Parathyroid adenoma (tissue), 2 donors: ENCODE data around the gene STUM.
A peak's percentile ranks its signal among the peaks of the same experiment; 100 is the strongest.

Experiments
- H2AFZ ChIP-seq: fragments of 300-600 bp; sonication (generic); one replicate; pipeline ENCODE4 v1.7.0; 2017; ENCODE audit warnings: antibody characterized with exemption, mild to moderate bottlenecking
- H3K27ac ChIP-seq: fragments of 300-600 bp; sonication (generic); one replicate; pipeline ENCODE4 v1.7.0; 2017
- H3K27me3 ChIP-seq: fragments of 300-600 bp; sonication (generic); one replicate; pipeline ENCODE4 v1.7.0; 2017; ENCODE audit warnings: low read length; ENCODE audit not compliant: control insufficient read depth, insufficient read depth
- H3K36me3 ChIP-seq: fragments of 300-600 bp; sonication (generic); one replicate; pipeline ENCODE4 v1.7.0; 2017; ENCODE audit warnings: low read length; ENCODE audit not compliant: control insufficient read depth, insufficient read depth
- H3K4me1 ChIP-seq: fragments of 300-600 bp; sonication (generic); one replicate; pipeline ENCODE4 v1.7.0; 2017; ENCODE audit warnings: control low read depth
- H3K4me2 ChIP-seq: fragments of 300-600 bp; sonication (generic); one replicate; pipeline ENCODE4 v1.7.0; 2017; ENCODE audit warnings: low read length
- H3K4me3 ChIP-seq: fragments of 300-600 bp; sonication (generic); one replicate; pipeline ENCODE4 v1.7.0; 2017; ENCODE audit warnings: low read depth, low read length
- H3K79me2 ChIP-seq: fragments of 300-600 bp; sonication (generic); one replicate; pipeline ENCODE4 v1.7.0; 2017; ENCODE audit warnings: control low read depth
- H3K9ac ChIP-seq: fragments of 300-600 bp; sonication (generic); one replicate; pipeline ENCODE4 v1.7.0; 2017; ENCODE audit warnings: mild to moderate bottlenecking
- H3K9me3 ChIP-seq: fragments of 300-600 bp; sonication (generic); one replicate; pipeline ENCODE4 v1.7.0; 2017; ENCODE audit warnings: low read length; ENCODE audit not compliant: control insufficient read depth
- CTCF ChIP-seq: fragments of 300-600 bp; sonication (generic); IDR thresholded peaks from one replicate; pipeline ENCODE4 v1.7.0; 2017; ENCODE audit warnings: antibody characterized with exemption, mild to moderate bottlenecking
- donor health status: primary hyperparathyroidism.

Gene STUM

GRCh38 chr1:226601456-226601855 is 52.9 kb downstream of the STUM start:
- Histone ChIP-seq H3K9me3 (no peaks in the 10 kb centered on the region), H3K27me3 (no peaks in the 10 kb centered on the region), H2AFZ (no peak overlapping the region), H3K4me1 (no peaks in the 10 kb centered on the region), H3K4me2 (no peak overlapping the region), H3K27ac (no peak overlapping the region), H3K9ac (no peak overlapping the region), H3K4me3 (no peak overlapping the region), H3K79me2 (no peaks in the 10 kb centered on the region), H3K36me3 (no peaks in the 10 kb centered on the region)
- TF ChIP-seq CTCF, result no peak

DNA sequence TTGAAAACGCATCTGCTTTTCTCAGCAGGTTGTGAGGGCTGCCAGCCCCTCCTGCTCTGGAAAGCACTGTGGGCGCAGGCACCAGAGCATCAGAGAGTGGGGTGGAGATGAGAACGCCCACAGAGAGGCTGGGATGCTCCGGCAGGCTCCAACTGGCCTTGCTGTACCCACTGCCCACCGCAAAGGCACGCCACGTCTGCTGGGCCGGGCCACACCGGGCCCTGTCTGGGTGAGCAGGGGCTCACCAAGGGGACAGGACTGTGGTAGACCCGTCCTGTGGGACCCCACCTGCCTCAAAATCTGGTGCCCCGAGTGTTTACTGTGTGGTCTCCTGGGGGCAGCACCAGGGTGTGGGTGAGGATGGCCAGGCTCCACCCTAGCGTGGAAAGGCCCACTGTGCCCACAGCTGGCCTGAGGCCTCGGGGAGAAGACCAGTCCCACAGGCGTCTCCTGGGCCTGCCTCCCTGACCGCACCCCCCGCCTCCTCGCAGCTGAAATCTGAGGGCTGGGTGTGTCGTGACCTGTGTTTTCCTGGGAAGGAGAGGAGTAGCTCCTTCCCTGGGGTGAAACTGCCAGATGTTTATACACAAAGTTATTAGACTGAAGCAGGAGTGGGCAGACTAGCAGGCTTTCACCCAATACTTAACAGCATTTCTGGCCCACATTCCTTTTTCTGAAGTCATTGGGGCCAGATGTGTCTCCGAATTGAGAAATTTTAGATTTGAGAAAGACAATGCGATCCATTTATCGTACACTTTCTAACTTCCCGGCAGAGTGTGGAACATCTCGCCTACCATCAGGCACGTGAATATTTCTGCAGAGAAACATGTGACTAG is 53.8 kb downstream of the STUM start:
- no peaks in the 10 kb centered on the region for H3K4me1 ChIP-seq
- no peaks in the 10 kb centered on the region for H3K79me2 ChIP-seq
- H3K27ac ChIP-seq, result no peak overlapping the region
- no peak overlapping the region for H3K4me2 ChIP-seq
- no peaks in the 10 kb centered on the region for H3K9me3 ChIP-seq
- TF ChIP-seq CTCF, result no peak
- no peak overlapping the region for H3K9ac ChIP-seq
- H2AFZ ChIP-seq, result no peak overlapping the region
- H3K36me3 ChIP-seq, result no peaks in the 10 kb centered on the region
- H3K27me3 ChIP-seq, result no peaks in the 10 kb centered on the region
- no peak overlapping the region for H3K4me3 ChIP-seq

GRCh38 chr1:226603022-226603857 is 54.7 kb downstream of the STUM start:
- no peak for TF ChIP-seq CTCF
- no peak overlapping the region for H3K4me3 ChIP-seq
- no peak overlapping the region for H2AFZ ChIP-seq
- H3K27ac ChIP-seq, result peak overlapping the region; percentile 53
- H3K4me1 ChIP-seq, result no peaks in the 10 kb centered on the region
- H3K9ac ChIP-seq, result no peak overlapping the region
- H3K27me3 ChIP-seq, result no peaks in the 10 kb centered on the region
- no peaks in the 10 kb centered on the region for H3K79me2 ChIP-seq
- H3K4me2 ChIP-seq, result no peak overlapping the region
- H3K36me3 ChIP-seq, result no peaks in the 10 kb centered on the region
- H3K9me3 ChIP-seq, result no peaks in the 10 kb centered on the region

DNA sequence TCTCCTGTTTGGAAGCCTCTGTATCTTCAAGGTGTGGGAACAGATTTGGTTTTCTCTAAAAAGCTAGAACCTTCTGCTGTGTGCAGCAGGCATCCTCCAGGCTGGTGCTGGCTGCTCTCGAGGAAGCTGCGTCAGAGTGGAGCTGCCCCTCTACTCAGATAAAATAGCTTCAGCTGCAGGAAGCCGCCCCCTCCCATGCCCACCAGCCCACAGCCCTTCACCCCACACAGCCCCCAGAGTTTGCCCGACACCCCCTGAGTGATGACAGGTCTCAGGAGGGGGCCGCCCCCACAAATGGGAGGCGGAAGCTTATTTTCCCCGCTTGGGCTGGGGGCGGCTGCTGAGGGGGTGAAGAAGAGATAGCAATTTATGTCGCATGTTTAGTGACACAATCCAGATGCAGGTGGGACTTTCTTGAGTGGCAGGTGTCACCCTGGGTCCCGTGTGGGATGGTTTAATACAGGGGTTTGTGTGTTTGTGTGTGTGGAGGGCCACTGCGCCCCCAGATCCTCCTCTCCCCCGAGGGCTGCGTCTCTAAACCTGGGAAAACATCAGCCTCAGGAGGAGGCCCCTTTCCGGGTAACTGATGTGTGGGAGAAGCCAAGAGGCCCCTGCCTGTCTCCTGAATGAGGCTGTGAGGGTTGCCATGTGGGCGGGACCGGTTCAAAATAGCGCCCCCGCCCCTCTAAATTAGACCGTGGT is 55.4 kb downstream of the STUM start:
- Histone ChIP-seq H3K4me1 (no peaks in the 10 kb centered on the region), H3K4me2 (no peak overlapping the region), H3K9me3 (no peaks in the 10 kb centered on the region), H3K9ac (no peak overlapping the region), H3K79me2 (no peaks in the 10 kb centered on the region), H3K27me3 (no peaks in the 10 kb centered on the region), H2AFZ (no peak overlapping the region), H3K27ac (no peak overlapping the region), H3K4me3 (no peak overlapping the region), H3K36me3 (no peaks in the 10 kb centered on the region)
- no peak for TF ChIP-seq CTCF
